Keratinocyte (primary cell): ENCODE results near the gene ALOXE3.

Experiments
- CTCF ChIP-seq, 3 experiments: IDR thresholded peaks in 1 of 3; conservative IDR thresholded peaks in 1 of 3; optimal IDR thresholded peaks in 1 of 3; 2 replicates in 2 of 3; 3 replicates in 1 of 3; pipeline versions ENCODE3 to v1.5.1; 2011; ENCODE audit warnings: low read length in 3 of 3, mild to moderate bottlenecking in 3 of 3, moderate library complexity in 2 of 3, control low read depth in 1 of 3, inconsistent platforms in 1 of 3; ENCODE audit not compliant: insufficient read depth in 2 of 3; ENCODE audit errors: extremely low read depth in 1 of 3
- EZH2 ChIP-seq: IDR thresholded peaks from one replicate; pipeline ENCODE4 v1.6.1; 2012; ENCODE audit warnings: inconsistent platforms, mild to moderate bottlenecking, low read length, moderate library complexity

DNA sequence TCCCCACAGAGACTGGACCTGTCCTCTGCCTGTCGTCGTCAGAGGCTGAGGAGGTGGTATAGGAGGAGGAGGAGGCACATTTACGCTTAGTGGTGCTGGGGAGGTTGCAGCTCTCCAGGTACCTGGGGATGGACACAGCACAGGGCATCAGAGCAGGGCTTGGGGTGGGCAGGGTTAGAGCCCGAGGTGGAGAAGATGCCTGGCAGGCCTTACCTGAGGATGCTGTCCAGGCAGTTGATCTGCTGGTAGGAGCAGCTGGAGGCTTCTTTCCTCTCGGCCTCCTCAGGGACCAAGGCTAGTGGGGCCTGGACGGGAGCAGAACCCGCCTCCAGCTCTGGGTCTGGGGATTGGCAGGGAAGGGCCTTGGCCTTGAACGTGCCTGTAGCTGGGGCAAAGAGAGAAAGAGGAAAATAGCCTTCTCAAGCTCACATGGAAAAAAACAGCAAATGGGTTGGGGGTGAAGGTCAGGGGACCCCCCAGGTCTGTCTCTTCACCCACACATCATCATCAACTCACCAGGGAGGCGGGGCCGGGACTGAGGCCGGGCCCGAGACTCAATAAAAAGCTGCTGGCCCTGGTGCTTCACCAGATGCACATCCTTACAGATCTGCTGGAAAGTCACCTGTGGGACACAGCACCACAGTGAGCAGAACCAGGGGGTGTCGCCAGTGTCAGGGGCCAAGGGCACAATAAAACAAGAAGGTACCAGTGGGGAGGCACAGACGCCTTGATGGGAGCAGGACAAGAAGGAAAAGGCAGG, 28.2 kb upstream of the ALOXE3 start:
- TF ChIP-seq CTCF (optimal IDR thresholded peaks at IDR 0.05 in 1 of 3, IDR thresholded peaks at IDR 0.05 in 1 of 3, conservative IDR thresholded peaks at IDR 0.05 in 1 of 3; ENCODE audit: extremely low read depth in 1 of 3, insufficient read depth in 2 of 3, low read length in 3 of 3) (no peak), EZH2 (no peak)
